AG04449 (cell line): ENCODE data around the gene HSPD1.
"Not testable (repeated sequence)": the region's sequence is repeated elsewhere in the genome, so short reads cannot be mapped to it uniquely, and the experiment has no call there.

Experiments used
- CTCF ChIA-PET: fragments of 350-600 bp; formaldehyde crosslinking; extraction: SDS; loops from one replicate; lab custom pipeline; 2021; ENCODE audit warnings: antibody characterized with exemption; lab: Yijun Ruan, JAX
- POLR2A ChIA-PET: fragments of 400-600, 350-600 bp; formaldehyde crosslinking; extraction: SDS; loops from one replicate; lab custom pipeline; 2020; ENCODE audit warnings: antibody characterized with exemption, inconsistent platforms; lab: Yijun Ruan, JAX
- DNase-seq: peaks from one replicate; pipeline ENCODE4 v3.0.0-alpha.2; 2010; ENCODE audit warnings: low read depth, low spot score
- H3K4me3 ChIP-seq: 2 replicates; pipeline ENCODE4 v1.5.1; 2011; ENCODE audit warnings: low read depth, mild to moderate bottlenecking, control low read depth, low read length
- TF ChIP-seq, protein P1 (sequence below): IDR thresholded peaks from one replicate; pipeline ENCODE4 v1.5.1; 2011; ENCODE audit warnings: mild to moderate bottlenecking, moderate library complexity, low read length, control low read depth, inconsistent platforms; ENCODE audit not compliant: insufficient read depth; ENCODE audit errors: missing control alignments

HSPD1 gene

DNA sequence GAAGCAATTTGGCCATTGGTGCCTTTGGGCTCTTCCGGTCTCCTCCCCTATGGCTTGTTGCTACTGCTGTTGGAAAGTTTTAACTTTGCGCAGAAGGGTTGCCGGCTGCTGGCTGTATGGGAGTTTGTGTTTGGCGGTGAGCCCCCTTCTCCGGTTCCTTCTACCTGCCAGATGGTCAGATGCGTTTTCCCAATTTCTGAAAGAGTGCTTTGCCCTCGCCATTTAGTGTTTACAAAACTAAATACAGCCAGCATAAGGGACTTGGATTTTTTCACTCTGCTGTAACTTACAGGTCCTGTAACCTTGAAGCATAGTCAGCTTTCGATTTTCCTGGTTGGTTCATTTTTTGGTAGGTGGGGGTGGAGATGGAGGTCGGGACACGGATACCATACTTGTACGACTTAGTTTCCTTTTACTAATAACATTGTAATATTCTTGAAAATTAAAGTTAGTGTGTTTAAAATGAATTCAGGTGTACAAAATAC lies 45.7 kb downstream of the HSPD1 start:
- POLR2A ChIA-PET: interaction anchor here (1.1 to 2.5 kb wide), 4 partner anchors 12 to 46 kb away, joined by 4 to 25 read pairs (median 11); partner anchors contain the start of genes HSPD1, HSPE1 and SF3B1
- TF ChIP-seq, protein P1, sequence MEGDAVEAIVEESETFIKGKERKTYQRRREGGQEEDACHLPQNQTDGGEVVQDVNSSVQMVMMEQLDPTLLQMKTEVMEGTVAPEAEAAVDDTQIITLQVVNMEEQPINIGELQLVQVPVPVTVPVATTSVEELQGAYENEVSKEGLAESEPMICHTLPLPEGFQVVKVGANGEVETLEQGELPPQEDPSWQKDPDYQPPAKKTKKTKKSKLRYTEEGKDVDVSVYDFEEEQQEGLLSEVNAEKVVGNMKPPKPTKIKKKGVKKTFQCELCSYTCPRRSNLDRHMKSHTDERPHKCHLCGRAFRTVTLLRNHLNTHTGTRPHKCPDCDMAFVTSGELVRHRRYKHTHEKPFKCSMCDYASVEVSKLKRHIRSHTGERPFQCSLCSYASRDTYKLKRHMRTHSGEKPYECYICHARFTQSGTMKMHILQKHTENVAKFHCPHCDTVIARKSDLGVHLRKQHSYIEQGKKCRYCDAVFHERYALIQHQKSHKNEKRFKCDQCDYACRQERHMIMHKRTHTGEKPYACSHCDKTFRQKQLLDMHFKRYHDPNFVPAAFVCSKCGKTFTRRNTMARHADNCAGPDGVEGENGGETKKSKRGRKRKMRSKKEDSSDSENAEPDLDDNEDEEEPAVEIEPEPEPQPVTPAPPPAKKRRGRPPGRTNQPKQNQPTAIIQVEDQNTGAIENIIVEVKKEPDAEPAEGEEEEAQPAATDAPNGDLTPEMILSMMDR: no peak
- peak overlapping the region; percentile 99 for H3K4me3 ChIP-seq
- CTCF ChIA-PET: interaction anchor here (1.1 kb wide), 1 partner anchor 16 kb away, joined by 4 read pairs; no protein-coding TSS in a partner anchor
- DNase-seq: peak; percentile 67

DNA sequence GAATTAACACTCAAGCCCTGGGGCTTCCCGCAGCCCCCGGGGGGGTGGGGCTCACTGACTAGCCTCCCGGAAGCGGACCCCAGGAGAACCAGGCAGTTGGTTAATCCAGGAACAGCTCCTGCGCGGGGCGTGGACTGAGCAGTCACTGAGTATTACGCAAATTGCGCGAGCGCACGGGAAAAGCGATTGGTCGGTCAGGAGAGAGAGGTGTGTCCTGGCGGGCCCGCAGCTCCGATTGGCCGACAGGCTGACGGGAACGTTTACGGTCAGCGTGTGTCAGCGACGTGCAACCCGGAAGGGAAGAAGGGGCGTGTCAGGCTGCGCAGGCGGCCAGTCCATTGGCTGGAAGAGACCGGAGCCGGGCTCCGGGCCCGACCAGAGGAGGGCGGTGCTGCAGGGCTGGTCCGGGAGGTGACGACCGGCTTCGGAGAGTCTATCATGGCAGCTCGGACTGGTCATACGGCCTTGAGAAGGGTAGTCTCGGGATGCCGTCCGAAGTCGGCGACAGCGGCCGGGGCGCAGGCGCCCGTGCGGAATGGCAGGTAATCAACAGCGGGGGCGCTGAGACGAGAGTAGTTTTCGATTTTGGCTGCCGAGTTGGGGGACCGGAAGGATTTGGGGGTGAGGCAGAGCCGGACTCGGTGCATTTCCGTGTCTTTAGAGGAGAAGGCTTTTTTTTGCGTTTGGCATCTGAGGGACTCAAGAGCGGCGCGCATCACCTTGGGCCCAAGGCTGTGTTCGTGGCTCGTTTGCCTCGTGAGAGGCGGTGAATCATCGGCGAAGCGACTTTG lies 46.3 kb downstream of the HSPD1 start, which contains the start of gene COQ10B:
TSS of gene COQ10B (plus strand) at position 430 of the 791 bp plus-strand sequence. CDS start at position 439, 9 bp downstream.
- TF ChIP-seq, protein P1: peak; percentile 37
- CTCF ChIA-PET: interaction anchor here (0.6 to 1.2 kb wide), 5 partner anchors 10 to 18 kb away, joined by 3 to 4 read pairs (median 3); no protein-coding TSS in a partner anchor
- DNase-seq: peak; percentile 99
- peak within 1 kb of the TSS; percentile 99 for H3K4me3 ChIP-seq
- POLR2A ChIA-PET: interaction anchor here (0.6 to 2.5 kb wide), 7 partner anchors 11 to 96 kb away, joined by 3 to 25 read pairs (median 6); partner anchors contain the start of genes HSPD1, HSPE1, MOB4 and SF3B1

DNA sequence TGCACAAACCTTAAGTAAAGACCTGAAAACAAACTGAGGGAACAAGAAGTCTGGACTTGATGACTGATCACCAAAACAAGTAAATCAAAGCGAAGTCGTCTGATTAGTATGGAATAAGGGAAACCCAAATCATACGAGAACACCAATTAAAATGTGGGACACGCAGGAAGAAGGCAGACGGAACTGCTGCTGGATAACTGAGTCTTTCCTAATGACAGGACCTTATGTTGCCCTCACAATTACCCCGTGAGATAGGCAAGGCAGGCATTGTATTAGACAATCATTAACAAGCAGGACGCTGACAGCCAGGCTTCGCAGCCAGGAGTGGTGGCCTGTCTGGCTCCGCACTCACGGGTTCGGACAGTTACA lies 46.9 kb downstream of the HSPD1 start:
- ChIA-PET POLR2A (interaction anchor here (0.6 to 2.5 kb wide), 7 partner anchors 10 to 95 kb away, joined by 3 to 25 read pairs (median 6); partner anchors contain the start of genes HSPD1, HSPE1, MOB4 and SF3B1), CTCF (interaction anchor here (0.6 to 1.2 kb wide), 5 partner anchors 9 to 17 kb away, joined by 3 to 4 read pairs (median 3); no protein-coding TSS in a partner anchor)
- TF ChIP-seq, protein P1: no peak
- DNase-seq: no peak
- H3K4me3 ChIP-seq: peak overlapping the region; percentile 80

DNA sequence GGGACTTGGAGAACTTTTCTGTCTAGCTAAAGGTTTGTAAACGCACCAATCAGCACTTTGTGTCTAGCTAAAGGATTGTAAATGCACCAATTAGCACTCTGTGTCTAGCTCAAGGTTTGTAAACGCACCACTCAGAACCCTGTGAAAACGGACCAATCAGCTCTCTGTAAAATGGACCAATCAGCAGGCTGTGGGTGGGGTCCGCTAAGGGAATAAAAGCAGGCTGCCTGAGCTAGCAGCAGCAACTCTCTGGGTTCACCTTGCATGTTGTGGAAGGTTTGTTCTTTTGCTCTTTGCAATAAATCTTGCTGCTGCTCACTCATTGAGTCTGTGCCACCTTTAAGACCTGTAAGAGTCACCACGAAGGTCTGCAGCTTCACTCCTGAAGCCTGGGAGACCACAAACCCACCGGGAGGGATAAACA lies 48.7 kb downstream of the HSPD1 start:
- DNase-seq, CTCF ChIA-PET, H3K4me3 ChIP-seq: not testable (repeated sequence)
- POLR2A ChIA-PET: interaction anchor here (1.5 kb wide), 1 partner anchor 16 kb away, joined by 4 read pairs; the partner anchor contains the start of gene SF3B1

DNA sequence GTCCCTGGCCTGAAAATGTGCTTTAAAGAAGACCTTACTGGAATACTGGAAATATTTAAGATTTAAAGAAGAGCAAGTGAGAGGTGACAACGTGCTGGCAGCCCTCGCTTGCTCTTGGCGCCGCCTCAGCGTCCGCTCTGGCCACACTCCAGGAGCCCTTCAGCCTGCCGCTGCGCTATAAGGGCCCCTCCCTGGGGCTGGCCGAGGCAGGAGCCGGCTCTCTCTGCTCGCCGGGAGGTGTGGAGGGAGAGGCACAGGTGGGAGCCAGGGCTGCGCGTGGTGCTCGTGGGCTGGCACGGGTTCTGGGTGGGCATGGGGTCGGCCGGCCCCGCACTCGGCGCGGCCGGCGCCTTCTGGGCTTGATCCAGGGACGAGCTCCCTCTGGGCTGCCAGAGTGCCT lies 49.2 kb downstream of the HSPD1 start:
- no peak overlapping the region for H3K4me3 ChIP-seq
- POLR2A ChIA-PET: interaction anchor here (1.5 kb wide), 1 partner anchor 16 kb away, joined by 4 read pairs; the partner anchor contains the start of gene SF3B1
- no peak for DNase-seq
- CTCF ChIA-PET: no interaction called here
- TF ChIP-seq, protein P1: no peak

DNA sequence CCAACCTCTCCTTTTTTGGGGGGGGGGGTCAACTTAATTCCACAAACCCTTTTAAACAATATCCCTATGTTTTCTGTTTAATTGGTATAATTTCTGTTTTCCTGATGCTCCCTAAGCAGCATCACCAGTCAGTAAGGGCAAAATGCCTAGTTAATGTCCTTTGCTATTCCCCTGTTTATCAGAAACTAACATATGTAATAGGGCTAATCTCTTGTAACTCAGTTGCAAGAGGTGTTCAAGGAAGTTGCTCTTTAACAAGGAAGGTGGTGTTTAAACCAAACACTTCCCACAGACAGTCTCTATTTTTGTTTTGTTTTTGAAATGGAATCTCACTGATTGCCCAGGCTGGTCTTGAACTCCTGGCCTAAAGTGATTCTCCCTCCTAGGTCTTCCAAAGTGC lies 52.8 kb downstream of the HSPD1 start:
- H3K4me3 ChIP-seq: no peak overlapping the region
- DNase-seq: no peak
- POLR2A ChIA-PET: no interaction called here
- TF ChIP-seq, protein P1: no peak
- CTCF ChIA-PET: no interaction called here
